NCI-H526 (cell line): ENCODE measurements around the gene REEP6.

ENCODE experiments used
- DNase-seq, 2 experiments: peaks; one replicate each; lab custom pipeline; 2025; lab: John Stamatoyannopoulos, UW

The REEP6 gene

DNA sequence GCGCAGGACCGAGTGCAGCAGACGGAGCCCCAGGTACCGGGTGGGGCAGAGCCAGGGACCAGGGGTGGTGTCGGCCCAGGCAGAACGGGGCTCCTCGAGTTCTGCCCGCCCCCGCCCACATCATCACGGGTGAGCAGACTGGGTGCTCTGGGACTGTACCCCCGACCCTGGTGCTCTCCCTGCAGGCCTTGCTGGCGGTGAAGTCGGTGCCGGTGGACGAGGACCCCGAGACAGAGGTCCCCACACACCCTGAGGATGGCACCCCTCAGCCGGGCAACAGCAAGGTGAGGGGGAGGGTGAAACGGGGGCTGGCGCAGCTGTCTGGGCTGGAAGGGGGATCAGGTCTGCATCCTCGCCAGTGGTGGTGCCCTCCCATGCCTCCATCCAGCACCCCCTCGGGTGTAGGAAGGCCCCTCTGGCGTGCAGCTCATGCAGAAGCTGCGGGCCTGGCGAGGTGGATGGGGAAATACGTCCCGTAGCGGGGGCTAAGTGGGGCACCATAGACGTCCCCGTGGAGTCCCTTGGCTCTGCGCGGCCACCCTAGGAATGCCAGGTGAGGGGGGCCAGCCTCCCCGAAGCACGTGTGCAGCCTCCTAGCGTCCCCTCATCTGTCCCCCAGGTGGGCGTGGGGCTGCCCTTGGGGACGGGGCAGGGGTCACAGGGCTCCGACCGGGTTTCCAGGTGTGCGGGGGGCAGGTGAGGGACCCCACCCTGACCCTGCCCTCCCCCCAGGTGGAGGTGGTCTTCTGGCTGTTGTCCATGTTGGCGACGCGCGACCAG, 34.7 kb upstream of the REEP6 start:
- no peak for DNase-seq

DNA sequence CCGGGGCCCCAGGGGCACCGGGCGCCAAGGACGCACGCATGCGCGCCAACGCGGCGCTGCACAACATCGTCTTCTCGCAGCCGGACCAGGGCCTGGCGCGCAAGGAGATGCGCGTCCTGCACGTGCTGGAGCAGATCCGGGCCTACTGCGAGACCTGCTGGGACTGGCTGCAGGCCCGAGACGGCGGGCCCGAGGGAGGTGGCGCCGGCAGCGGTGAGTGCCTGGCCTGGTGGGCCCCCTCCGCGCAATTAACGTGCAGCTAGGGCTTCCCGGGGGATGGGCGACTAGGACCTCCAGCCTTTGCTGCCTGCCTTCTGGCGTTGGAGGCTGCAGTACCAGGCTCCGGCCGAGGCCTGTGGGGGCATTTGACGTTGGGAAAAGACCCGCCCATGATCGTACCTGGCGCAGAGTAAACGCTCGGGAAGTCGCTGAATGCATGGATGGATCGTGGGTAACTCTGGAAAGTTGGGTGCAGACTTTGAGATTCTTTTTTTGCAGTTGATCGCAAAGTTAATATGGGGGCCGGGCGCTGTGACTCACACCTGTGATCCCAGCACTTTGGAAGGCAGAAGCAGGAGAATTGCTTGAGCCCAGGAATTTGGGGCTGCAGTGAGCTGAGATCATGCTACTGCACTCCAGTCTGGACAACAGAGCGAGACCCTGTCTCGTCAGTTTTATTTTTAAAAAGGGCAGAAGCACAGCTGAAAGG, 33.8 kb upstream of the REEP6 start:
- peak in 1 of 2 experiments; percentile 45 for DNase-seq

- DNase-seq: no peak
Observed at GRCh38 chr19:1457892-1458291, 33.1 kb upstream of the REEP6 start.

DNA sequence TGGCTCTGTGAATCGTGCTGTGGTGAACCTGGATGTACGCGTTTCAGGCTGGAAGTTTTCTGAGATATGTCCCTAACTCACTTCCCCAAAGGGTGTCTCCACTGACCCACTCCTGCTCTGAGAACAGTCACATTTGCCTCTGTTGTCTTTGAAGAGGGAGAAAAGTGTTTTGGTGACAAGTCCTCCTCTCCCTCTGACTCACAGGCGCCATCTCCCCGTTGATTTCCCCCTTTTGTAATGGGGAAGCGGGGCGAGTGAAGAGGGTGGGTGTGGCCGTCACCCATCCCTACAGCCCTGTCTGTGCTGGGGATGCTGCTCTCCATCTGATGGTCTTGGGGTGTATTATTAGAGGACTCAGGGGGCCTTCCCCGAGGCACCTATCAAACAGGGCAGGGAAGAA, 31.5 kb upstream of the REEP6 start:
- DNase-seq: no peak

- DNase-seq: no peak
Observed at GRCh38 chr19:1460033-1460995, 30.7 kb upstream of the REEP6 start.

- DNase-seq: no peak
Observed at GRCh38 chr19:1461862-1462261, 29.1 kb upstream of the REEP6 start.

- peak; percentile 41 to 77 for DNase-seq
Observed at GRCh38 chr19:1465191-1466016, 25.6 kb upstream of the REEP6 start.

GRCh38 chr19:1466018-1466460, 24.9 kb upstream of the REEP6 start:
- no peak for DNase-seq

DNA sequence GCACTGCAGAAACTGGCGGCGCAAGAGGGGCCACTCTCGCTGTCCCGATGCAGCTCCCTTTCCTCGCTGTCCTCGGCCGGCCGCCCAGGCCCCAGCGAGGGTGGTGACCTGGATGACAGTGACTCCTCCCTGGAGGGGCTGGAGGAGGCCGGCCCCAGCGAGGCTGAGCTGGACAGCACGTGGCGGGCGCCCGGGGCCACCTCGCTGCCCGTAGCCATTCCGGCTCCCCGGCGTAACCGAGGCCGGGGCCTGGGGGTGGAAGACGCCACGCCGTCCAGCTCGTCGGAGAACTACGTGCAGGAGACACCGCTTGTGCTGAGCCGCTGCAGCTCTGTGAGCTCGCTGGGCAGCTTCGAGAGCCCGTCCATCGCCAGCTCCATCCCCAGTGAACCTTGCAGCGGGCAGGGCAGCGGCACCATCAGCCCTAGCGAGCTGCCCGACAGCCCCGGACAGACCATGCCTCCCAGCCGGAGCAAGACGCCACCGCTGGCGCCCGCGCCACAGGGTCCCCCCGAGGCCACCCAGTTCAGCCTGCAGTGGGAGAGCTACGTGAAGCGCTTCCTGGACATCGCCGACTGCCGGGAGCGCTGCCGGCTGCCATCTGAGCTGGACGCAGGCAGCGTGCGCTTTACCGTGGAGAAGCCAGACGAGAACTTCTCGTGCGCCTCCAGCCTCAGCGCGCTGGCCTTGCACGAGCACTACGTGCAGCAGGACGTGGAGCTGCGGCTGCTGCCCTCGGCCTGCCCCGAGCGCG, 24.3 kb upstream of the REEP6 start:
- DNase-seq: no peak

GRCh38 chr19:1467215-1467489, 23.8 kb upstream of the REEP6 start:
- DNase-seq: no peak

DNA sequence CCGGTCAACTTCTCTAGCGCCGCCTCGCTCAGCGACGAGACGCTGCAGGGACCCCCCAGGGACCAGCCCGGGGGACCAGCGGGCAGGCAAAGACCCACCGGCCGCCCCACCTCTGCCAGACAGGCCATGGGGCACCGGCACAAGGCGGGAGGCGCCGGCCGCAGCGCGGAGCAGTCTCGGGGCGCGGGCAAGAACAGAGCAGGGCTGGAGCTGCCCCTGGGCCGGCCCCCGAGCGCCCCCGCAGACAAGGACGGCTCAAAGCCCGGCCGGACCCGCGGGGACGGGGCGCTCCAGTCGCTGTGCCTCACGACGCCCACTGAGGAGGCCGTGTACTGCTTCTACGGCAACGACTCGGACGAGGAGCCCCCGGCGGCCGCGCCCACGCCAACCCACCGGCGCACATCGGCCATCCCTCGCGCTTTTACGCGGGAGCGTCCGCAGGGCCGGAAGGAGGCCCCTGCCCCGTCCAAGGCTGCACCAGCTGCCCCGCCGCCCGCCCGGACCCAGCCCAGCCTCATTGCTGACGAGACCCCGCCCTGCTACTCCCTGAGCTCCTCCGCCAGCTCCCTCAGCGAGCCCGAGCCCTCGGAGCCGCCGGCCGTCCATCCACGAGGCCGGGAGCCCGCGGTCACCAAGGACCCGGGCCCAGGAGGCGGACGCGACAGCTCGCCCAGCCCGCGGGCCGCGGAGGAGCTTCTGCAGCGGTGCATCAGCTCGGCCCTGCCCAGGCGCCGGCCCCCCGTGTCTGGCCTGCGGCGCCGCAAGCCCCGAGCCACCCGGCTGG, 23.3 kb upstream of the REEP6 start:
- no peak for DNase-seq

DNA sequence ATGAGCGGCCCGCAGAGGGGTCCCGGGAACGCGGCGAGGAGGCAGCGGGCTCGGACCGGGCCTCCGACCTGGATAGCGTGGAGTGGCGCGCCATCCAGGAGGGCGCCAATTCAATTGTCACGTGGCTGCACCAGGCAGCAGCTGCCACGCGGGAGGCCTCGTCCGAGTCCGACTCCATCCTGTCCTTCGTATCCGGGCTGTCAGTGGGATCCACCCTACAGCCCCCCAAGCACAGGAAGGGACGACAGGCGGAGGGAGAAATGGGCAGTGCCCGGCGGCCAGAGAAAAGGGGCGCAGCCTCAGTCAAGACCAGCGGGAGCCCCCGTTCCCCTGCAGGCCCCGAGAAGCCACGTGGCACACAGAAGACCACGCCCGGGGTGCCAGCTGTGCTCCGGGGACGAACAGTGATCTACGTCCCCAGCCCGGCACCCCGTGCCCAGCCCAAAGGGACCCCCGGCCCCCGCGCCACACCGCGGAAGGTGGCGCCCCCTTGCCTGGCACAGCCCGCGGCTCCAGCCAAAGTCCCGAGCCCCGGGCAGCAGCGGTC, 22.6 kb upstream of the REEP6 start:
- no peak for DNase-seq

GRCh38 chr19:1468821-1469254, 22.1 kb upstream of the REEP6 start:
- DNase-seq: peak in 1 of 2 experiments; percentile 51

GRCh38 chr19:1469255-1470054, 21.5 kb upstream of the REEP6 start:
- DNase-seq: no peak

- no peak for DNase-seq
Observed at GRCh38 chr19:1470055-1470304, 21.0 kb upstream of the REEP6 start.

DNA sequence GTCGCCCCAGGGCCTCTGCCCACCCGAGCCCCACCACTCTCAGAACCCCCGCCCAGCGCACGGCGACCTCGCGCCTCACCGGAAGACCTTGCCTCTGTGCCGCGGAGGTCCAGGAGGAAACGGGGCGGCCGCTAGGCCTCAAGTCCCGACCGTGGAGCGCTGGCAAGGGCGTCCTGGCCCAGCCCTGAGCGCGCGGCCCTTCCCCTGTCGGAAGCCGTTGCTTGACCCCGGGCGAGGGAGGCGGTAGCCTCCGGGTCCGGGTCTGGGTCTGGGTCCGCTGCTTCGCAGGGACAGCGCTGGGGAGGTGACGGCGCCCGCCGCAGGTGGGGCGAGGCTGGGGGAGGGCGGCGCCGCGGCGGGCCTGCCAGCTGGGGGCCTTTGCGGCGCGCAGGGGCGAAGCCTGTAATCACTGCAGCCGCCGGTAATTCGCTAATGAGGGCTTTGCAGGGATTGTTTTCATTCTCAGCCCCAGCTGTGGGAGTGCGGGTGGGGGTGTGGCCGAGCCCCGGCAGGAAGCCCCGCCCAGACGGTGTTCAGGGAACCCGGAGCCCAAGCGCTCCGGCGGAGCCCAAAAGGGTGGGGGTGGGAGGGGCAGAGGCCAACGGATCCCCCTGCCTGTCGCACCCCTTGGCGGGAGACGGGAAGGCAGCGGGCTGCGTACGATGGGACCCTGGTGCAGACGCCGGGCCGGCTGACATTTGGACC, 20.5 kb upstream of the REEP6 start:
- peak in 1 of 2 experiments; percentile 59 for DNase-seq

- peak in 1 of 2 experiments; percentile 68 for DNase-seq
Observed at GRCh38 chr19:1471010-1471514, 19.9 kb upstream of the REEP6 start.

DNA sequence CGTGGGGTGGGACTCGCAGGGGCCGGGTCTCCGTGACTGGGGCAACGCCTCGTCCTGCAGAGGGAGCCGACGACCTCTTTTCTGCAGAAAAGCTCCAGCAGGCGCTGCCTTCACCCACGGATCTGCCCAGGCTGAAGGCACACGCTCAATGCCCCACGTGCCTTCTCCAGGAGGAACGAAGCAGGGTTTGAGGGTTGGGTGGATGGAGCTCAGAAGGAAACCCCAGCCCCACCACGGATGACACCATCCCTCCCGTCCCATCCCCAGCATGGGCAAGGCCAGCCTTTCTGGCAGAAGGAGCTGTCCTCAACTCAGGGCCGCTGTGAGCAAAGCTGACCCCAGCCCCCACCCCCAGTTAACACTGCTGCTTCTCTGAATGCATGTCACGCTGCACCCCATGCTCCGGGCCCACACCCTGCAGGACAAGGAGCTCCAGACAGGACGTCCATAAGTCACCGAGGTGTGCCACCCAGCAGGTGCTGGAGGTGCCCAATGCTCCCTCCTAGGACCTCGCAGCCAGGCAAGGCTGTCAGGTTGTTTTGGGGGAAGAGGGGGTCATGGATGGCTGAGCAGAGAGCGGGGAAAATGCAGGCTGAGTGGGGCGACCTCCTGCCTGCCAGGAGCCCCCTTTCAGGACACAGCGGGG, 19.3 kb upstream of the REEP6 start:
- DNase-seq: no peak
